Measurements from ENCODE around the gene FBXO24. TPM values are rescaled to one million over a fixed set of nuclear protein-coding genes. Genes with fewer than 3 reads are reported as not detected.

Gene FBXO24
- total and polyA plus RNA-seq, 2 experiments from 2014 or later: 1.1 to 1.6 TPM

GRCh38 chr7:100545360-100546128 lies 40.6 kb upstream of the FBXO24 start:
- Histone ChIP-seq H3K79me2 (peaks cover 64% of the 10 kb centered on the region), H3K36me3 (replicated peaks; ENCODE audit: insufficient read depth, low read depth) (no peaks in the 10 kb centered on the region), H2AFZ (no peak overlapping the region), H3K9me2 (replicated peaks; ENCODE audit: insufficient read depth) (no peaks in the 10 kb centered on the region), H4K20me1 (ENCODE audit: insufficient read depth, poor library complexity, severe bottlenecking) (no peaks in the 10 kb centered on the region), H3K4me3 (no peak overlapping the region), H3K27me3 (no peaks in the 10 kb centered on the region), H3K27ac (peak overlapping the region; percentile 93), H3K4me1 (ENCODE audit: insufficient read depth) (peaks cover 47% of the 10 kb centered on the region), H3K4me2 (peak overlapping the region; percentile 57), H3K9me3 (ENCODE audit: low read depth) (no peaks in the 10 kb centered on the region)
- WGBS (ENCODE audit: low lambda C conversion rate, missing lambda C conversion rate): 20% methylated on average over 3 of the region's 3 CpGs
- TF ChIP-seq EZH2phosphoT487 (IDR thresholded peaks at IDR 0.05; ENCODE audit: low read depth, severe bottlenecking, unreplicated experiment): no peak
- TF ChIP-seq EZH2 (IDR thresholded peaks at IDR 0.05; ENCODE audit: borderline replicate concordance): no peak
- no peak for TF ChIP-seq CTCF (IDR thresholded peaks at IDR 0.05; ENCODE audit: poor library complexity)
- peak; percentile 86 for DNase-seq (ENCODE audit: low spot score)

GRCh38 chr7:100546129-100546925 lies 39.8 kb upstream of the FBXO24 start:
- H3K4me1 ChIP-seq (ENCODE audit: insufficient read depth): peaks cover 47% of the 10 kb centered on the region
- peak; percentile 49 for DNase-seq (ENCODE audit: low spot score)

More at GRCh38 chr7:100546129-100546925, 39.8 kb upstream of the FBXO24 start:
- 35% methylated on average over 10 of the region's 10 CpGs for WGBS (ENCODE audit: low lambda C conversion rate, missing lambda C conversion rate)
- Histone ChIP-seq H3K4me3 (no peak overlapping the region), H3K79me2 (peaks cover 57% of the 10 kb centered on the region), H3K27me3 (no peaks in the 10 kb centered on the region), H2AFZ (no peak overlapping the region), H4K20me1 (ENCODE audit: insufficient read depth, poor library complexity, severe bottlenecking) (no peaks in the 10 kb centered on the region), H3K4me2 (peak overlapping the region; percentile 57), H3K36me3 (replicated peaks; ENCODE audit: insufficient read depth, low read depth) (no peaks in the 10 kb centered on the region), H3K9me2 (replicated peaks; ENCODE audit: insufficient read depth) (no peaks in the 10 kb centered on the region), H3K27ac (peak overlapping the region; percentile 93), H3K9me3 (ENCODE audit: low read depth) (no peaks in the 10 kb centered on the region)
- TF ChIP-seq EZH2 (IDR thresholded peaks at IDR 0.05; ENCODE audit: borderline replicate concordance): no peak
- no peak for TF ChIP-seq CTCF (IDR thresholded peaks at IDR 0.05; ENCODE audit: poor library complexity)
- TF ChIP-seq EZH2phosphoT487 (IDR thresholded peaks at IDR 0.05; ENCODE audit: low read depth, severe bottlenecking, unreplicated experiment): no peak

Measured in hepatocyte (in vitro differentiated cells).